Suppressor macrophage treated with lipopolysaccharide for 4 hours (primary cell): ENCODE data around the gene CCDC185.
A peak's percentile ranks its signal among the peaks of the same experiment; 100 is the strongest.

Experiments
- DNase-seq: peaks from one replicate; pipeline ENCODE4 v3.0.0-alpha.2; 2020

The CCDC185 gene

GRCh38 chr1:223393275-223394214, at the start of gene CCDC185:
Gene CCDC185, plus strand, starts transcription at chr1:223393415. Its CDS starts 61 bp downstream, at chr1:223393476.
- DNase-seq: no peak

GRCh38 chr1:223343692-223344091, 49.5 kb upstream of the CCDC185 start:
- DNase-seq: no peak

- no peak for DNase-seq
Measured at GRCh38 chr1:223344491-223344890, 48.7 kb upstream of the CCDC185 start.

GRCh38 chr1:223345720-223346119, 47.5 kb upstream of the CCDC185 start:
- no peak for DNase-seq

- DNase-seq: no peak
Measured at GRCh38 chr1:223346311-223346710, 46.9 kb upstream of the CCDC185 start.

- no peak for DNase-seq
Measured at GRCh38 chr1:223347583-223347982, 45.6 kb upstream of the CCDC185 start.

- DNase-seq: no peak
Measured at GRCh38 chr1:223348439-223348838, 44.8 kb upstream of the CCDC185 start.

- no peak for DNase-seq
Measured at GRCh38 chr1:223349241-223349640, 44.0 kb upstream of the CCDC185 start.

GRCh38 chr1:223350361-223350908, 42.8 kb upstream of the CCDC185 start:
- no peak for DNase-seq

- DNase-seq: no peak
Measured at GRCh38 chr1:223352944-223353343, 40.3 kb upstream of the CCDC185 start.

- no peak for DNase-seq
Measured at GRCh38 chr1:223353939-223354338, 39.3 kb upstream of the CCDC185 start.

- no peak for DNase-seq
Measured at GRCh38 chr1:223355699-223356098, 37.5 kb upstream of the CCDC185 start.

GRCh38 chr1:223358826-223359225, 34.4 kb upstream of the CCDC185 start:
- DNase-seq: no peak

- no peak for DNase-seq
Measured at GRCh38 chr1:223363057-223363855, 30.0 kb upstream of the CCDC185 start.

GRCh38 chr1:223363856-223364684, 29.1 kb upstream of the CCDC185 start, which contains the start of gene SUSD4:
Gene SUSD4, minus strand, starts transcription at chr1:223364176. Its CDS starts 751 bp downstream, at chr1:223363425.
- DNase-seq: peak; percentile 21

- no peak for DNase-seq
Measured at GRCh38 chr1:223364685-223365382, 28.4 kb upstream of the CCDC185 start.

GRCh38 chr1:223374064-223374610, 19.1 kb upstream of the CCDC185 start:
- DNase-seq: no peak

GRCh38 chr1:223378754-223379153, 14.5 kb upstream of the CCDC185 start:
- no peak for DNase-seq

GRCh38 chr1:223386013-223386412, 7.2 kb upstream of the CCDC185 start:
- DNase-seq: no peak

- DNase-seq: no peak
Measured at GRCh38 chr1:223390618-223391017, 2.6 kb upstream of the CCDC185 start.

- no peak for DNase-seq
Measured at GRCh38 chr1:223394242-223394641, 1.0 kb downstream of the CCDC185 start.
